Colonic mucosa (tissue), 4 donors: Measurements from ENCODE around the gene MLLT6. TPM values are rescaled to one million over a fixed set of nuclear protein-coding genes. Genes with fewer than 3 reads are reported as not detected.
A peak's percentile ranks its signal among the peaks of the same experiment; 100 is the strongest.

Experiments used
- DNase-seq: peaks from one replicate; pipeline ENCODE4 v3.0.0-alpha.2; 2020
- H3K27ac ChIP-seq: fragments of 200-600 bp; one replicate; pipeline ENCODE4 v1.8.0; 2021
- H3K27me3 ChIP-seq: fragments of 200-600 bp; one replicate; pipeline ENCODE4 v1.8.0; 2021
- H3K36me3 ChIP-seq: fragments of 200-600 bp; one replicate; pipeline ENCODE4 v1.8.0; 2021
- H3K4me1 ChIP-seq: fragments of 200-600 bp; one replicate; pipeline ENCODE4 v1.8.0; 2021; ENCODE audit warnings: mild to moderate bottlenecking
- H3K4me3 ChIP-seq: fragments of 200-600 bp; one replicate; pipeline ENCODE4 v1.8.0; 2021
- H3K9ac ChIP-seq, 2 donors: one replicate each; pipeline ENCODE4 v1.7.0; 2013; ENCODE audit warnings: control low read depth in 2 of 2, low read depth in 2 of 2, low read length in 2 of 2
- H3K9me3 ChIP-seq: fragments of 200-600 bp; one replicate; pipeline ENCODE4 v1.8.0; 2021
- CTCF ChIP-seq: fragments of 200-600 bp; IDR thresholded peaks from one replicate; pipeline ENCODE4 v1.8.0; 2022; ENCODE audit warnings: antibody characterized with exemption, mild to moderate bottlenecking
- intact Hi-C: fragments of 100-400 bp; cut with DNase I; formaldehyde crosslinking; loops from one replicate; pipeline ENCODE4 v1.14.1; 2022
- total RNA-seq, 2 donors: library from RNA; stranded (reverse); fragmentation: NEBNext Ultra II Directional in 1 of 2; extraction: Animal tissue kit (Norgen Biotek cat#: 25700) in 1 of 2; gene quantifications; one replicate each; pipeline ENCODE4 v1.2.1, GENCODE V29; 2021
- donor health status: healthy.
- donor health status: DM: no; HTN: no; CAD: no.
- donor health status: DM: no; HTN: no; CAD: no.

Gene MLLT6
- total RNA-seq, 2 donors from 2014 or later = 74.1 to 109 TPM

- Histone ChIP-seq H3K36me3 (no peaks in the 10 kb centered on the region), H3K4me1 (peaks cover 15% of the 10 kb centered on the region), H3K27me3 (no peaks in the 10 kb centered on the region), H3K9ac (peak overlapping the region; percentile 67 to 93), H3K4me3 (peak overlapping the region; percentile 80), H3K27ac (peak overlapping the region; percentile 86), H3K9me3 (no peaks in the 10 kb centered on the region)
- no peak for TF ChIP-seq CTCF
- intact Hi-C loops = no loop called here
- DNase-seq = no peak
Measured at GRCh38 chr17:38750044-38750311, 44.9 kb downstream of the MLLT6 start.

GRCh38 chr17:38750312-38751121, 45.4 kb downstream of the MLLT6 start:
- intact Hi-C loops = no loop called here
- peak; percentile 63 for DNase-seq
- Histone ChIP-seq H3K9ac (peak overlapping the region; percentile 67 to 93), H3K4me3 (peak overlapping the region; percentile 80), H3K27me3 (no peaks in the 10 kb centered on the region), H3K36me3 (no peaks in the 10 kb centered on the region), H3K27ac (peak overlapping the region; percentile 86), H3K9me3 (no peaks in the 10 kb centered on the region), H3K4me1 (peaks cover 15% of the 10 kb centered on the region)
- no peak for TF ChIP-seq CTCF

- Histone ChIP-seq H3K4me1 (peaks cover 15% of the 10 kb centered on the region), H3K9ac (peak overlapping the region in 1 of 2 donors; percentile 93), H3K27me3 (no peaks in the 10 kb centered on the region), H3K4me3 (peak overlapping the region; percentile 80), H3K27ac (peak overlapping the region; percentile 86), H3K9me3 (no peaks in the 10 kb centered on the region), H3K36me3 (peaks cover 6% of the 10 kb centered on the region)
- intact Hi-C loops = no loop called here
- peak; percentile 55 for DNase-seq
- TF ChIP-seq CTCF = no peak
Measured at GRCh38 chr17:38751144-38751807, 46.2 kb downstream of the MLLT6 start.

- peak overlapping the region; percentile 76 to 93 for H3K9ac ChIP-seq
- peaks cover 15% of the 10 kb centered on the region for H3K4me1 ChIP-seq
- H3K27ac ChIP-seq = peak overlapping the region; percentile 86
- intact Hi-C loops = no loop called here
- no peaks in the 10 kb centered on the region for H3K27me3 ChIP-seq
- H3K36me3 ChIP-seq = peaks cover 10% of the 10 kb centered on the region
- H3K4me3 ChIP-seq = peak overlapping the region; percentile 80
- DNase-seq = peak; percentile 87
- no peak for TF ChIP-seq CTCF
- no peaks in the 10 kb centered on the region for H3K9me3 ChIP-seq
Measured at GRCh38 chr17:38751808-38752307, 46.8 kb downstream of the MLLT6 start.

GRCh38 chr17:38752308-38753070, 47.4 kb downstream of the MLLT6 start, which contains the start of gene PSMB3:
TSS of gene PSMB3 (plus strand) at chr17:38752741. CDS start at chr17:38752827, 86 bp downstream.
- H3K9me3 ChIP-seq = no peaks in the 10 kb centered on the region
- H3K27ac ChIP-seq = peak within 1 kb of the TSS; percentile 86
- peaks cover 10% of the 10 kb centered on the region for H3K36me3 ChIP-seq
- peak within 1 kb of the TSS; percentile 80 for H3K4me3 ChIP-seq
- H3K9ac ChIP-seq = peak within 1 kb of the TSS; percentile 93 to 95
- intact Hi-C loops = no loop called here
- no peak for TF ChIP-seq CTCF
- H3K4me1 ChIP-seq = peaks cover 15% of the 10 kb centered on the region
- DNase-seq = peak; percentile 99
- H3K27me3 ChIP-seq = no peaks in the 10 kb centered on the region
